Heart left ventricle (tissue), 13 donors: ENCODE data around the gene EMC9.

Experiments used
- CTCF ChIP-seq, 12 donors: fragments of 200-600 bp; sonication (generic) in 4 of 12; IDR thresholded peaks; one replicate each; pipeline versions ENCODE4 v1.5.0 to v1.8.0; 2018 to 2022; ENCODE audit warnings: antibody characterized with exemption in 12 of 12, mild to moderate bottlenecking in 5 of 12
- POLR2A ChIP-seq, 2 donors: fragments of 450-650 bp; IDR thresholded peaks; one replicate each; pipeline ENCODE4 v1.6.1; 2017; ENCODE audit warnings: antibody characterized with exemption in 2 of 2, mild to moderate bottlenecking in 2 of 2, moderate library complexity in 2 of 2
- donor health status: ischemic (EF 13 %, LVEDD 7.1; RV severe dilation, severe dysfunction).
- donor health status: DM: no; HTN: yes; CAD: no.
- donor health status: DM: no; HTN: no; CAD: no.
- donor health status: ischemic (EF 25% LVEDD 6.9; RV normal size, moderate dysfunction).
- donor health status: ischemic (EF 25% LVEDD 5.7; RV mildly dilated, moderate dysfunction).
- donor health status: ischemic (EF 35%, LVEDD 5.7; RV mildly dilated, moderate dysfunction).
- donor health status: nonischemic (EF 11% LVEDD 7.7; RV severe dilation, severe dysfunction).
- donor health status: DM: yes; HTN: yes; CAD: no.
- donor health status: PGD.
- donor health status: ischemic (EF 29% LVEDD 5.4; RV normal size, mild dysfunction).
- donor health status: nonischemic (EF 23%, LVEDD 6.1; RV moderate dilation, normal function).

DNA sequence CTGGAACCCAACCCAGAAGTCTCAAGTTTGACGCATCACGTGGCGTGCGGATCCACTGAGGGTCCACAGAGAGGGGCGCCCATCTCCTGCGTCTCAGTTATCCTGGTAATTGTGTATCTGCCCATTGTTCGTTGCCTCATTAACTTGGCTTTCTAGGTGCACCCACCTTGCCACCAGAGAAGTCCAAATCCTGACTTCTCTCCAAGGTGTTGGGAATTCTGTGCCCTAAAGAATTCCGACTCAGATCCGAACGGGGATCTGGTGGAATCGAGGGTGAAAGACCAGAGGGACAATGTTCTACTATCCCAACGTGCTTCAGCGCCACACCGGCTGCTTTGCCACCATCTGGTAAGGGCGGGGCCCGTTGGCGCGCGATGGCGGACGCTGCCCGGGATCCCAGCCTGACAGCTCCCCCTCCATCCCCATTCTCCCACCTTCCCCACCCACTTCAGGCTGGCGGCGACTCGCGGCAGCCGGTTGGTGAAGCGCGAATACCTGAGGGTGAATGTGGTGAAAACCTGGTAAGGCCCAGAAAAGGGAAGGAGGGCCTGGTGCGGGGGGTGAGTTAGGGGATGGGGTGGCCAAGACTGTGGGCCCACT is 31.0 kb upstream of the EMC9 start:
- TF ChIP-seq CTCF (IDR thresholded peaks at IDR 0.05) (no peak), POLR2A (IDR thresholded peaks at IDR 0.05) (no peak)
